ENCODE data around the gene CLECL1. TPM values are rescaled to one million over a fixed set of nuclear protein-coding genes. Genes with fewer than 3 reads are reported as not detected.
"Not testable (repeated sequence)": the region's sequence is repeated elsewhere in the genome, so short reads cannot be mapped to it uniquely, and the experiment has no call there.

Gene CLECL1
- polyA plus RNA-seq, 1 donor from 2014 or later: 168 TPM

DNA sequence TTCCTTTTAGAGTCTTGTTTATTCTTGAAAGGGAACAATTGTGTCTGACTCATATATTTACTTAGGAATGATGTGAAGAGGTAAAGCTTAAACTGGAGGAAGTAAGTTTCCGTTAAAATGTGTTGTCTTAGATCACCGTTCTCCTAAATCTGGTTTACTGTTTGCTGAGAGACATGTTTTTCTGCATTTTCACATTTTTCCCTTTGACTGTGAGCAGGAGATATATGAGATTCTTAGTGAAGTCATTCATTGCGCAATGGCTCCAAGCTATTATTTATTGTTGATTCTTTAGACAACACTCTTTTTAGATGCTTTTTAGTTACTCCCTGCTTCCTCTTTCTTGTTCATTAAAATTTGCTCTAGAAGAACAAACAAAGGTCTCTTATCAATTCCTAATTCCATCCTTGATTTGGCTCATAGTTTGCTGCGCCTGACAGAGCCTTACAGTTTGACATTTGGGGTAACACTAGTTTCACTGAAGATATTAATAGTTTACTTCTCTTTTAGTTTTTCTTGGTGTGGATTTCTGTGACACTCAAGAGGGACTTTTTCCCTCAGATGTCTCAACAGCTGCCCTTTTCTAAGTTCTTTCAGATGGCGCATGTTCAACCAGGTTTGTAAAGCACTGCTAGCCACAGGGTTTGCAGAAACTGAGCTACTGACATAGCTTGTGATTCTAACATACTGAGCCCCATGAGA, 11.4 kb downstream of the CLECL1 start:
- peaks cover 0 to 1% (median 0%) of the 10 kb centered on the region in 3 donors for H3K9me3 Mint-ChIP-seq
- peak overlapping the region; percentile 80 to 90 (median 86) for H3K27ac Mint-ChIP-seq
- no peaks in the 10 kb centered on the region for H3K27me3 Mint-ChIP-seq
- H3K4me3 Mint-ChIP-seq: peak overlapping the region; percentile 26 to 75 (median 54)
- peaks cover 71 to 80% (median 71%) of the 10 kb centered on the region in 3 donors for H3K4me1 Mint-ChIP-seq
- peaks cover 13% of the 10 kb centered on the region for H3K36me3 Mint-ChIP-seq

DNA sequence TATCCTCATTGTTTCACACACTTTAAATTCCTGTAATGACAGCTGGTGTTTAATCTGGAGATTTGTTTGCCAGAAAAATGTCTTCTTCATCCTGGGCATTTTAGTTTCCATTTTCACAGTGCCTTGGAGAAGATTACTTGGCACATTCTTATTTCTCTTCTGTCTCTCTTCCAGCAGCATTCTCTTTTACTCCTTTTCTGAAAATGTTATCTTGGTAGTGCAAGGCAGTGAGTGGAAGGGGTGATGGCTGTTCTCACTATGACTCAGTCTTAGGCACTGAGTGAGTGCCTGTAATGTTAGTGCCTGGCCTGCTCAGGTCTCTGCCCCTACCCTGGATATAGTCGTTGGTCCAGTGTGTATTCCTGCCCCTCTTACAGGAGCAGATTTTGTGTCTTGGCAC, 13.1 kb downstream of the CLECL1 start:
- H3K27me3 Mint-ChIP-seq: no peaks in the 10 kb centered on the region
- H3K27ac Mint-ChIP-seq: peak overlapping the region; percentile 75 to 87 (median 81)
- peaks cover 76 to 82% (median 79%) of the 10 kb centered on the region in 3 donors for H3K4me1 Mint-ChIP-seq
- peak overlapping the region in 3 of 4 donors; percentile 58 to 84 (median 63) for H3K4me3 Mint-ChIP-seq
- peaks cover 0 to 1% (median 0%) of the 10 kb centered on the region in 3 donors for H3K9me3 Mint-ChIP-seq
- H3K36me3 Mint-ChIP-seq: peaks cover 14% of the 10 kb centered on the region

DNA sequence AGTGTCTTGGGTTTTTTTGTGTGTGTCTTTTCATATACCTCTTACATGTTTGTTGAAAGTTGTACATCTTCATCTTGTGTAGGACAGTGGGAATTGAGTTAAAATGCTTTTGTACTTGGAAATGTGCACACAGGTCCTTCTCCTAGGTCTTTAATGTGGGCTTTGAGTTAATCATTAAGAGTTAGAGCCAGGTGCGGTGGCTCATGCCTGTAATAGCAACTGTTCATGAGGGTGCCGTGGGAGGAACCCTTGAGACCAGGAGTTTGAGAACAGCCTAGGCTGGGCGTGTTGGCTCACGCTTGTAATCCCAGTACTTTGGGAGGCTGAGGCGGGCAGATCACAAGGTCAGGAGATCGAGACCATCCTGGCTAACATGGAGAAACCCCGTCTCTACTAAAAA, 13.9 kb downstream of the CLECL1 start:
- Mint-ChIP-seq H3K9me3 (peaks cover 0 to 1% (median 0%) of the 10 kb centered on the region in 3 donors), H3K4me1 (peaks cover 76 to 84% (median 81%) of the 10 kb centered on the region in 3 donors), H3K27ac (peak overlapping the region; percentile 75 to 93 (median 87)), H3K27me3 (no peaks in the 10 kb centered on the region), H3K4me3 (peak overlapping the region in 3 of 4 donors; percentile 49 to 84 (median 63)), H3K36me3 (peaks cover 14% of the 10 kb centered on the region)

GRCh38 chr12:9717070-9717925, 15.6 kb downstream of the CLECL1 start:
- H3K27me3 Mint-ChIP-seq: no peaks in the 10 kb centered on the region
- H3K4me1 Mint-ChIP-seq: peaks cover 82 to 88% (median 85%) of the 10 kb centered on the region in 3 donors
- H3K36me3 Mint-ChIP-seq: peaks cover 11% of the 10 kb centered on the region
- peaks cover 0 to 1% (median 0%) of the 10 kb centered on the region in 3 donors for H3K9me3 Mint-ChIP-seq
- H3K4me3 Mint-ChIP-seq: peak overlapping the region; percentile 21 to 88 (median 74)
- peak overlapping the region; percentile 82 to 98 (median 93) for H3K27ac Mint-ChIP-seq

DNA sequence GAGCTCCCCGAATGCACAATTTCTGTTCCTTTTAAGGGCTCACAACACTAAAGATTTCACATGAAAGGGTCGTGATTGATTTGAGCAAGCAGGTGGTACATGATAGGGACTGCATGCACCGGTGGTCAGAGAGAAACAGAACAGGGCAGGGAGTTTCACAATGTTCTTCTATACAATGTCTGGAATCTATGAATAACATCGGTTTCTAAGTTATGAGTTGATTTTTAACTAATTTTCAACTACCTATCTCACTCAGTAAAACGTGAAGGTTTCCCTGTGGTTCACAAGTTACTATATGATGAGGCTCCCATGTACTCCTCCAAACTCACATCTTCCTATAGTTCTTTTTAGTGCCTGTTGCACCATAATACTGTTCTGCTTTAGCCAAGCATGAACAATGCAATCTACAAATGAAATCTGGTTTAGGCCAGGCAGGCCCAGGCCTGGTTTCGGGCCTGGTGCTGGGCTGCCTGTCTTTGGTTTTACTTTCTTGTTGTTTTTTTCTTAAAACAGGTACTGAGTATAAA, 19.8 kb downstream of the CLECL1 start:
- not testable (repeated sequence) for H3K9me3 Mint-ChIP-seq, H3K36me3 Mint-ChIP-seq, H3K27me3 Mint-ChIP-seq
- peak overlapping the region; percentile 91 to 98 (median 98) for H3K27ac Mint-ChIP-seq
- H3K4me1 Mint-ChIP-seq: peaks cover 70 to 87% (median 73%) of the 10 kb centered on the region in 3 donors
- peak overlapping the region in 3 of 4 donors; percentile 82 to 92 (median 85) for H3K4me3 Mint-ChIP-seq

GRCh38 chr12:9711664-9712063, 21.2 kb downstream of the CLECL1 start:
- peaks cover 64 to 88% (median 73%) of the 10 kb centered on the region in 3 donors for H3K4me1 Mint-ChIP-seq
- peaks cover 3% of the 10 kb centered on the region for H3K36me3 Mint-ChIP-seq
- H3K9me3 Mint-ChIP-seq: no peaks in the 10 kb centered on the region
- peaks cover 1% of the 10 kb centered on the region for H3K27me3 Mint-ChIP-seq
- H3K4me3 Mint-ChIP-seq: no peak overlapping the region
- peak overlapping the region; percentile 50 to 85 (median 69) for H3K27ac Mint-ChIP-seq

- Mint-ChIP-seq H3K4me3 (peak overlapping the region in 1 of 4 donors; percentile 64), H3K27me3 (peaks cover 1% of the 10 kb centered on the region), H3K36me3 (peaks cover 3% of the 10 kb centered on the region), H3K4me1 (peaks cover 64 to 88% (median 73%) of the 10 kb centered on the region in 3 donors), H3K27ac (peak overlapping the region; percentile 18 to 65 (median 49)), H3K9me3 (peaks cover 0 to 1% (median 0%) of the 10 kb centered on the region in 3 donors)
These were observed 22.1 kb downstream of the CLECL1 start for GRCh38 chr12:9710584-9711375.

DNA sequence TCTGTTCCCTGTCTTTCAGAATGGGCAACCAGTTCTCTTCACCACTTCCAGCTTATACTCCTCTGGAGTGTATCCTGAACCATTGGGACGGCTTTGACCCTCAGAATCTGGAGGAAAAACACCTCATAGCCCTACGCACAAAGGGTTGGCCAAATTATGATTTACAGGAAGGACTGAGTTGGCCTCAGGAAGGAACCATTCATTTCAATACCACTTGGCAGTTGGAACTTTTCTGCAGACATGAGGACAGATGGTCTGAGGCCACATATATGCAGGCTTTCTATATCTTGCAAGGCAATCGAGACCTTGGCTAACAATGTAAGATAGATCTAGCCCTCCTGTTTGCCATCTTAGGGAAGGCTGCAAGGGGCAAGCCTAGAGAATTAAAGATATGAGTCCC, 24.0 kb downstream of the CLECL1 start:
- H3K4me1 Mint-ChIP-seq: peaks cover 51 to 78% (median 56%) of the 10 kb centered on the region in 3 donors
- H3K36me3 Mint-ChIP-seq: no peaks in the 10 kb centered on the region
- peak overlapping the region; percentile 54 to 98 (median 89) for H3K27ac Mint-ChIP-seq
- H3K9me3 Mint-ChIP-seq: peaks cover 0 to 1% (median 0%) of the 10 kb centered on the region in 3 donors
- peaks cover 1% of the 10 kb centered on the region for H3K27me3 Mint-ChIP-seq
- peak overlapping the region in 1 of 4 donors; percentile 70 for H3K4me3 Mint-ChIP-seq

GRCh38 chr12:9707864-9708808, 24.8 kb downstream of the CLECL1 start:
- Mint-ChIP-seq H3K27ac (peak overlapping the region; percentile 89 to 98 (median 97)), H3K36me3 (no peaks in the 10 kb centered on the region), H3K9me3 (peaks cover 0 to 1% (median 0%) of the 10 kb centered on the region in 3 donors), H3K27me3 (peaks cover 1% of the 10 kb centered on the region), H3K4me1 (peaks cover 44 to 71% (median 49%) of the 10 kb centered on the region in 3 donors), H3K4me3 (peak overlapping the region; percentile 62 to 88 (median 81))

DNA sequence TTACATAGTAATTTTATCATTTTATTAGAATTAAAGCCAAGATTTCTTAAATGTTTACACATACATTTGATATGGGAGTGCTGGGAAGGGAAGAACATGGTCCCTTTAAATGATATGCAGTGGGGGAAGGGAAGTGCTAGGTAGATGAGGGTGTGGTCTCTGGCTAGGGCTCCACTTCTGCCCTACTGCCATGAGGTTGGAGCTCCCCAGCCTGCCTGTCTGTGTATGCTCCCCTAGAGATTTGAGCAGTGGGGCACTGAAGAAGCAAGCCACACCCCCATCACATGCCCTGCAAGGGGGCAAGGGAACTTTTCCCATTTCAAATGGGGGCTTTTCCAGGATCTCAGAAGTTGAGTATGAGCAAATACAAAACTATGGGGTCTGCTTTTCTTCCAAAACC, 25.5 kb downstream of the CLECL1 start:
- Mint-ChIP-seq H3K4me3 (peak overlapping the region; percentile 62 to 88 (median 81)), H3K4me1 (peaks cover 45 to 72% (median 52%) of the 10 kb centered on the region in 3 donors), H3K36me3 (no peaks in the 10 kb centered on the region), H3K27me3 (peaks cover 1% of the 10 kb centered on the region), H3K27ac (peak overlapping the region; percentile 89 to 98 (median 97)), H3K9me3 (peaks cover 0 to 1% (median 0%) of the 10 kb centered on the region in 3 donors)

GRCh38 chr12:9706086-9706685, 26.7 kb downstream of the CLECL1 start:
- no peaks in the 10 kb centered on the region for H3K36me3 Mint-ChIP-seq
- H3K4me1 Mint-ChIP-seq: peaks cover 48 to 72% (median 56%) of the 10 kb centered on the region in 3 donors
- H3K27me3 Mint-ChIP-seq: peaks cover 1% of the 10 kb centered on the region
- peak overlapping the region; percentile 78 to 94 (median 93) for H3K27ac Mint-ChIP-seq
- peak overlapping the region; percentile 26 to 90 (median 70) for H3K4me3 Mint-ChIP-seq
- H3K9me3 Mint-ChIP-seq: peaks cover 0 to 1% (median 0%) of the 10 kb centered on the region in 3 donors

- H3K27ac Mint-ChIP-seq, H3K27me3 Mint-ChIP-seq, H3K36me3 Mint-ChIP-seq, H3K4me3 Mint-ChIP-seq, H3K9me3 Mint-ChIP-seq: not testable (repeated sequence)
- peaks cover 54 to 73% (median 60%) of the 10 kb centered on the region in 3 donors for H3K4me1 Mint-ChIP-seq
These were observed 28.3 kb downstream of the CLECL1 start for GRCh38 chr12:9704561-9704960.

DNA sequence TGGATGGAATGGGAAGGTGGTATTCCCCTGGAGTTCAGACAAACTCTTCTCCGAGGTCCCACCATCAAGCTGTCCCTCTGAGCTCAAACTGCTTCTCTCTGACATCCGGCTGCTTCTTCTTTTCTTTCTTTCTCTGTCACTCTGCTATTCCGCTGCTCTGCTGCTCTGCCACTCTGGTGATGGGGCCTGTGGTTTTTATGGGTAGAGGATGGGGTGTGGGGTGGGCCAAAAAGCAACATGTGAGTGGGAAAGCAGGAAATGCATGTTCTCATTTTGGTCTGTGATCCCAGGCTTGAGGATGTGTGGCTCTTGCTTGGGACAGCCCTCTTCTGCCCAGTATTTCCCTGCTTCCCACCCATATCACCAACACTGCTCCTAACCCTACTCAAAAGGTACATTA, 30.6 kb downstream of the CLECL1 start:
- peaks cover 4% of the 10 kb centered on the region for H3K36me3 Mint-ChIP-seq

More for the DNA sequence above, 30.6 kb downstream of the CLECL1 start:
- peaks cover 53 to 66% (median 62%) of the 10 kb centered on the region in 3 donors for H3K4me1 Mint-ChIP-seq
- peak overlapping the region; percentile 15 to 58 (median 47) for H3K4me3 Mint-ChIP-seq
- H3K27me3 Mint-ChIP-seq: no peaks in the 10 kb centered on the region
- H3K27ac Mint-ChIP-seq: peak overlapping the region; percentile 68 to 94 (median 86)
- peaks cover 0 to 1% (median 0%) of the 10 kb centered on the region in 3 donors for H3K9me3 Mint-ChIP-seq

All from IgD-negative memory B cell (primary cell).